Activated CD4-positive, alpha-beta memory T cell treated with anti-CD3 and anti-CD28 coated beads, Interleukin-2, amount 10 ng/mL, durations not matched to agents 7 days and 5 days (primary cell): ENCODE data around the gene COTL1. TPM values are rescaled to one million over a fixed set of nuclear protein-coding genes. Genes with fewer than 3 reads are reported as not detected.

ENCODE experiments used
- CTCF ChIA-PET: fragments of 350-600 bp; sonication (Branson Sonifier 250); formaldehyde crosslinking; loops from one replicate; lab custom pipeline; 2021; ENCODE audit warnings: antibody characterized with exemption, inconsistent platforms; lab: Charles Lee
- POLR2A ChIA-PET: fragments of 350-600 bp; sonication (Branson Sonifier 250); formaldehyde crosslinking; loops from one replicate; lab custom pipeline; 2021; ENCODE audit warnings: antibody characterized with exemption; lab: Charles Lee
- DNase-seq: peaks from one replicate; pipeline ENCODE4 v3.0.0-alpha.2; 2020
- H3K27ac Mint-ChIP-seq: one replicate; pipeline ENCODE4 v1.8.0; 2021; ENCODE audit warnings: mild to moderate bottlenecking, mixed read lengths
- H3K27me3 Mint-ChIP-seq: one replicate; pipeline ENCODE4 v1.8.0; 2021; ENCODE audit warnings: mixed read lengths
- H3K36me3 Mint-ChIP-seq: one replicate; pipeline ENCODE4 v1.8.0; 2021; ENCODE audit warnings: low read depth, mixed read lengths
- H3K4me1 Mint-ChIP-seq: one replicate; pipeline ENCODE4 v1.8.0; 2021; ENCODE audit warnings: mixed read lengths
- H3K4me3 Mint-ChIP-seq: one replicate; pipeline ENCODE4 v1.8.0; 2021; ENCODE audit warnings: mild to moderate bottlenecking, mixed read lengths
- H3K9me3 Mint-ChIP-seq: one replicate; pipeline ENCODE4 v1.8.0; 2021; ENCODE audit warnings: mixed read lengths
- total RNA-seq, 2 experiments: library from RNA; stranded (reverse); gene quantifications; one replicate each; pipeline ENCODE4 v1.2.3, GENCODE V29; 2021

Gene COTL1
- total RNA-seq, 2 experiments from 2014 or later = 676 to 689 TPM

DNA sequence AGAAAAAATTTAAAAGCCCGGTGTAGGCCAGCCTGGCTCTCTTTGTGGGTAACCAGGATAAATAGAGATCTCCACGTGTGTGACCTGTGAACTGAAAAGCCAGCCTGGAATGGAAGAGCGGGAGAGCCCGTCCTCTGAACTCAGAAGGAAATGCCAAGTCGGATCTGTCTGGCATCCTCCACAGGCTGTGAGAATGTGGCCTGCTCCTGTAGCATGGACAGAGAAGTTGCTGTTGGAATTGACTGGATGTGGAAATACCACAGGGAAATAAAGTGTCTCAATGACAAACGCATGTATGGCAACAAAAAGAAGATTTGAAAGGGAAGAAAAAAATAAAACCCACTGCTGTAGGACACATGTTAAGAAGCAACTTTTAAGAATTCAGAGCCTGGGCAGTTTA lies 37.1 kb upstream of the COTL1 start:
- Mint-ChIP-seq H3K27ac (no peak overlapping the region), H3K27me3 (no peaks in the 10 kb centered on the region), H3K9me3 (no peaks in the 10 kb centered on the region), H3K4me1 (peaks cover 70% of the 10 kb centered on the region), H3K36me3 (peaks cover 77% of the 10 kb centered on the region), H3K4me3 (no peak overlapping the region)
- POLR2A ChIA-PET = interaction anchor here (1.6 kb wide), 1 partner anchor 14 kb away, joined by 3 read pairs; no protein-coding TSS in a partner anchor
- CTCF ChIA-PET = interaction anchor here (0.8 to 1.4 kb wide), 5 partner anchors 32 to 84 kb away, joined by 3 to 5 read pairs (median 4); no protein-coding TSS in a partner anchor
- no peak for DNase-seq

DNA sequence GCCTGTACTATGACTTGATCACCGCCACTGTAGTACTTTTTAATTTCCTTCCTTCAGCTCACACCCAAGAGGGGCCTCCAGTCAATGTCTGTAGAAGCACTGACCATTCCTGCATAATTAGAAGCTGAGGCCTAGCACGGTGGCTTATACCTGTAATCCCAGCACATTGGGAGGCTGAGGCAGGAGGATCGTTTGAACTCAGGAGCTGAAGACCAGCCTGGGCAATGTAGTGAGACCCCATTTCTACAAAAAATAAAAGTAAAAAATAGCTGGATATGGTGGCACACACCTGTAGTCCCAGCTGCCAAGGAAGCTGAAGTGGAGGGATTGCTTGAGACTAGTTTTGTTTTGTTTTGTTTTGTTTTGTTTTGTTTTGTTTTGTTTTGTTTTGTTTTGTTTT lies 36.4 kb upstream of the COTL1 start:
- Mint-ChIP-seq H3K9me3 (no peaks in the 10 kb centered on the region), H3K4me3 (no peak overlapping the region), H3K27me3 (no peaks in the 10 kb centered on the region), H3K4me1 (peaks cover 74% of the 10 kb centered on the region), H3K36me3 (peaks cover 72% of the 10 kb centered on the region), H3K27ac (no peak overlapping the region)
- ChIA-PET CTCF (interaction anchor here (0.7 to 2.5 kb wide), 6 partner anchors 10 to 144 kb away, joined by 3 to 8 read pairs (median 4); no protein-coding TSS in a partner anchor), POLR2A (interaction anchor here (1.4 to 1.6 kb wide), 3 partner anchors 9 to 13 kb away, joined by 3 to 5 read pairs (median 4); no protein-coding TSS in a partner anchor)
- DNase-seq = no peak

DNA sequence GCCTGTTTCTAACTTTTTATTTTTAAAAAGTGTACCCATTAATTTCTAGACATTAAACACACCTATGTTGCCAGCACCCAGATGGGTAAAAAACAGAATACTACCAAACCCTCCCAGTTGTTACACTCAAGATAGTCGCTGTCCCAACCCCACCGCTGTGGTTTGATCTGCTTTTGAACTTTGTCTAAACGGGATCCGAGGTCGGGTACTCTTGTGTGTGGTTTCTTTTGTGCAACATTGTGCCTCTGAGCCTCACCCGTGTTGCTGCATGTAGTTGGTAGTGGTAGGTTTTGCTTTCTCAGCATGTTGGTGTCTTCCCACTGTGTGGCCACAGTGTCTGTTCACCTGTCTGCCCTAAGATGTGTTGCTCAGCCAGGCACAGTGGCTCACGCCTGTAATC lies 34.7 kb upstream of the COTL1 start:
- POLR2A ChIA-PET = no interaction called here
- peaks cover 2% of the 10 kb centered on the region for H3K27me3 Mint-ChIP-seq
- H3K27ac Mint-ChIP-seq = peak overlapping the region; percentile 45
- DNase-seq = peak; percentile 45
- H3K4me1 Mint-ChIP-seq = peaks cover 68% of the 10 kb centered on the region
- H3K36me3 Mint-ChIP-seq = peaks cover 59% of the 10 kb centered on the region
- no peak overlapping the region for H3K4me3 Mint-ChIP-seq
- CTCF ChIA-PET = interaction anchor here (0.9 to 2.5 kb wide), 3 partner anchors 11 to 74 kb away, joined by 3 to 8 read pairs (median 8); no protein-coding TSS in a partner anchor
- H3K9me3 Mint-ChIP-seq = no peaks in the 10 kb centered on the region

- POLR2A ChIA-PET = interaction anchor here (1.4 to 2.3 kb wide), 3 partner anchors 9 to 135 kb away, joined by 3 to 6 read pairs (median 3); no protein-coding TSS in a partner anchor
- peaks cover 45% of the 10 kb centered on the region for H3K36me3 Mint-ChIP-seq
Measured at GRCh38 chr16:84650062-84650991, 32.4 kb upstream of the COTL1 start.

GRCh38 chr16:84649511-84649861 lies 31.6 kb upstream of the COTL1 start:
- ChIA-PET POLR2A (interaction anchor here (0.7 to 2.3 kb wide), 12 partner anchors 8 to 532 kb away, joined by 3 to 8 read pairs (median 3); no protein-coding TSS in a partner anchor), CTCF (interaction anchor here (0.7 to 0.9 kb wide), 2 partner anchors 22 to 76 kb away, joined by 3 to 4 read pairs; no protein-coding TSS in a partner anchor)
- H3K4me1 Mint-ChIP-seq = peaks cover 49% of the 10 kb centered on the region

More at GRCh38 chr16:84650062-84650991, 32.4 kb upstream of the COTL1 start:
- no peak overlapping the region for H3K27ac Mint-ChIP-seq
- peaks cover 13% of the 10 kb centered on the region for H3K27me3 Mint-ChIP-seq
- DNase-seq = no peak
- no peaks in the 10 kb centered on the region for H3K9me3 Mint-ChIP-seq
- peak overlapping the region; percentile 65 for H3K4me3 Mint-ChIP-seq
- CTCF ChIA-PET = interaction anchor here (0.7 to 1.2 kb wide), 2 partner anchors 76 to 90 kb away, joined by 3 read pairs; no protein-coding TSS in a partner anchor
- H3K4me1 Mint-ChIP-seq = peaks cover 54% of the 10 kb centered on the region

GRCh38 chr16:84648595-84649510 lies 31.0 kb upstream of the COTL1 start:
- DNase-seq = peak; percentile 53
- H3K27me3 Mint-ChIP-seq = peaks cover 18% of the 10 kb centered on the region
- H3K27ac Mint-ChIP-seq = peak overlapping the region; percentile 53
- ChIA-PET POLR2A (interaction anchor here (0.6 to 2.3 kb wide), 14 partner anchors 12 to 532 kb away, joined by 3 to 8 read pairs (median 3); no protein-coding TSS in a partner anchor), CTCF (interaction anchor here (0.7 to 1.2 kb wide), 5 partner anchors 23 to 143 kb away, joined by 3 to 4 read pairs (median 3); no protein-coding TSS in a partner anchor)
- H3K4me3 Mint-ChIP-seq = peak overlapping the region; percentile 77
- H3K9me3 Mint-ChIP-seq = no peaks in the 10 kb centered on the region
- peaks cover 45% of the 10 kb centered on the region for H3K4me1 Mint-ChIP-seq
- H3K36me3 Mint-ChIP-seq = peaks cover 35% of the 10 kb centered on the region

More at GRCh38 chr16:84649511-84649861, 31.6 kb upstream of the COTL1 start:
- H3K9me3 Mint-ChIP-seq = no peaks in the 10 kb centered on the region
- peaks cover 16% of the 10 kb centered on the region for H3K27me3 Mint-ChIP-seq
- peak overlapping the region; percentile 77 for H3K4me3 Mint-ChIP-seq
- H3K36me3 Mint-ChIP-seq = peaks cover 40% of the 10 kb centered on the region
- H3K27ac Mint-ChIP-seq = peak overlapping the region; percentile 53
- no peak for DNase-seq

- Mint-ChIP-seq H3K27ac (peak within 1 kb of the TSS; percentile 63), H3K27me3 (peaks cover 19% of the 10 kb centered on the region), H3K9me3 (no peaks in the 10 kb centered on the region), H3K36me3 (peaks cover 31% of the 10 kb centered on the region), H3K4me1 (peaks cover 42% of the 10 kb centered on the region), H3K4me3 (peak within 1 kb of the TSS; percentile 79)
- POLR2A ChIA-PET = interaction anchor here (0.6 to 2.3 kb wide), 9 partner anchors 11 to 381 kb away, joined by 3 to 8 read pairs (median 4); no protein-coding TSS in a partner anchor
- DNase-seq = peak; percentile 74
- CTCF ChIA-PET = interaction anchor here (0.8 to 1.2 kb wide), 4 partner anchors 25 to 142 kb away, joined by 3 to 4 read pairs (median 3); no protein-coding TSS in a partner anchor
Measured at GRCh38 chr16:84647828-84648594, 30.1 kb upstream of the COTL1 start, which contains the start of gene KLHL36. KLHL36 (plus strand) TSS chr16:84648511; CDS start chr16:84650868, 2,357 bp downstream.

DNA sequence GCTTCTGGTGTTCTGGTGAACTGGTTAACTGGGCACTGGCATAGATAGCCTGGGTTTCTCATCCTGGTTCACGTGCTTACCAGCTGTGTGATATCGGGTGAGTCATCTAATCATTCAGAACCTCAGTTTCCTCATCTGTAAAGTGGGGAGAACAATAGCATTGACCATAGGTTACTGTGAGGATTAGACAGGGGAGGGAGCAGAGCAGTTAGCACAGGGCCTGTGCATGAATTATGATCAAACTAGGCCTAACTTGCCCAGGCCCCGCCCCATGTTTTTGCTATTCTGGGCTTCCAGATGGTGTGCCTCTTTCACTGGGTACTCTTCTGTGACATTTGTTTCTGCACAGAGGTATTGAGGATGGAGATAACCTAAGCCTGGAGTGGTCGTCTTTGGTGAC lies 25.8 kb upstream of the COTL1 start:
- peaks cover 5% of the 10 kb centered on the region for H3K36me3 Mint-ChIP-seq
- no peaks in the 10 kb centered on the region for H3K9me3 Mint-ChIP-seq
- DNase-seq = no peak
- ChIA-PET POLR2A (no interaction called here), CTCF (interaction anchor here (1.4 kb wide), 1 partner anchor 11 kb away, joined by 8 read pairs; no protein-coding TSS in a partner anchor)
- H3K4me1 Mint-ChIP-seq = peaks cover 26% of the 10 kb centered on the region
- no peak overlapping the region for H3K27ac Mint-ChIP-seq
- peaks cover 24% of the 10 kb centered on the region for H3K27me3 Mint-ChIP-seq
- no peak overlapping the region for H3K4me3 Mint-ChIP-seq

- H3K9me3 Mint-ChIP-seq = no peaks in the 10 kb centered on the region
- no peak overlapping the region for H3K4me3 Mint-ChIP-seq
- no peak overlapping the region for H3K27ac Mint-ChIP-seq
- POLR2A ChIA-PET = no interaction called here
- H3K36me3 Mint-ChIP-seq = peaks cover 5% of the 10 kb centered on the region
- CTCF ChIA-PET = no interaction called here
- peaks cover 31% of the 10 kb centered on the region for H3K4me1 Mint-ChIP-seq
- peaks cover 24% of the 10 kb centered on the region for H3K27me3 Mint-ChIP-seq
- DNase-seq = no peak
Measured at GRCh38 chr16:84643180-84643583, 25.3 kb upstream of the COTL1 start.

DNA sequence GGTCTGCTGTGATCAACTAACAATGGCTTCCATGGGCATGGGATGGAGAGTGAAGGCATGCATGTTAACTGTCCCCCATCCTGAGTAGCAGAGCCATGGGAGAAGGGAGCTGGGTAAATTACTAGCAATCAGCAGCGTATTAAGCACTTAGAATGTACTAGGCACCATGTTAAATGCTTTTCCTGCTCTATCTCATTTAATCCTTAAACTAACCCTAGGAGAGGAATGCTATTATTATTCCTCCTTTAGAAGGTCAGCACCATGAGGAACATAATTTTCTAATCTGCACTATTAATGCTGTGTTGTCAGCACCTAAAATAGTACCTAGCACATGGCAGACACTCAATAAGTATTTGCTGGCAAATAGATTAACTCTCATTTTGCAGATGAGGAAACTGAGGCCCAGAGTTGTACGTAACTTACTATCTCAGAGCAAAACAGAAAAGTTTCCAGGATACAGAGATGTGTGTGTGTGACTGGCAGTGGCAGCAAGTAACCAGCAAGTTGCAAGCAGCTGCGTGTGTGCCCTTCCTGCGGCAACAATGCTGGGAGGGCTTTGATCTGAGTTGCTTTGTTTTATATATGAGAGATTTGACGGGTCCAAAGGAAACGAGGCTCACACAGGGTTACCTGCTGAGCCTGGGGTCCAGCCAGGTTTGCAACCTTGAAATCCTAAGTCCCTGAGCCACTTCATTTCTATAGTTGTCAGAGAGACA lies 23.9 kb upstream of the COTL1 start:
- H3K27me3 Mint-ChIP-seq = peaks cover 26% of the 10 kb centered on the region
- ChIA-PET CTCF (interaction anchor here (1.1 to 1.9 kb wide), 3 partner anchors 11 to 97 kb away, joined by 3 to 8 read pairs (median 4); no protein-coding TSS in a partner anchor), POLR2A (interaction anchor here (0.8 to 1.0 kb wide), 4 partner anchors 8 to 59 kb away, joined by 3 read pairs; no protein-coding TSS in a partner anchor)
- no peak for DNase-seq
- no peaks in the 10 kb centered on the region for H3K9me3 Mint-ChIP-seq
- peaks cover 31% of the 10 kb centered on the region for H3K4me1 Mint-ChIP-seq
- peaks cover 2% of the 10 kb centered on the region for H3K36me3 Mint-ChIP-seq
- no peak overlapping the region for H3K4me3 Mint-ChIP-seq
- H3K27ac Mint-ChIP-seq = no peak overlapping the region
